Ecto neural progenitor cell (in vitro differentiated cells): ENCODE results near the gene AP1S2.
"Not testable (repeated sequence)": the region's sequence is repeated elsewhere in the genome, so short reads cannot be mapped to it uniquely, and the experiment has no call there.

ENCODE experiments used
- DNase-seq: peaks from one replicate; pipeline ENCODE4 v3.0.0-alpha.2; 2018; ENCODE audit warnings: low spot score

The AP1S2 gene

DNA sequence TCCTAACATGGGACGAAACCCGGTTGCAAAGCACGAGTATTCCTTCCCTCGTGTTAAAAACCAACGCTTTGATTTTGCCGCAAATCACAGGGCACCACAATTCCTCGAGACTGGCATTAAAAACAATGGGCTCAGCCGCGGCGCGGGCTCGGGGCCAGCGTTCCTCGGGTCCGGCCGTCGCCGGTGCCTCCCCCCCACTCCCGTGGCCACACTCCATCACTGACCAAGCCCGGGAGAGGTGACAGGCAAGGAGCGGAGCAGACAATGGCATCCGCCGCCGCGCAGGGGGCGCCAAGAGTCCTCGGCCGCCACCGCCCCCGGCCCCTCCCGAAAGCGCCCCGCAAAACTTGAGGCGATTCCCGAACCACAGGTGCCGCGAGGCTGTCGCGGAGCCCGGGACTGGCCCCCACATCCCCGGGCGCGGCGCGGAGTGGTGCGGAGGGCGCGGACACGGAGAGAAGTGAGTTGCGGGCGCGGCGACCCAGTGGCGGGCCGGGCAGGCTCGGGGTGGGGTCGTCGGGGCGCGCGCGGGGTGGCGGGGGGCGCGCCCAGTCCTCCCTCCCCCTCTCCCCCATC is 445 bp downstream of the AP1S2 start:
- DNase-seq, result peak; percentile 87

DNA sequence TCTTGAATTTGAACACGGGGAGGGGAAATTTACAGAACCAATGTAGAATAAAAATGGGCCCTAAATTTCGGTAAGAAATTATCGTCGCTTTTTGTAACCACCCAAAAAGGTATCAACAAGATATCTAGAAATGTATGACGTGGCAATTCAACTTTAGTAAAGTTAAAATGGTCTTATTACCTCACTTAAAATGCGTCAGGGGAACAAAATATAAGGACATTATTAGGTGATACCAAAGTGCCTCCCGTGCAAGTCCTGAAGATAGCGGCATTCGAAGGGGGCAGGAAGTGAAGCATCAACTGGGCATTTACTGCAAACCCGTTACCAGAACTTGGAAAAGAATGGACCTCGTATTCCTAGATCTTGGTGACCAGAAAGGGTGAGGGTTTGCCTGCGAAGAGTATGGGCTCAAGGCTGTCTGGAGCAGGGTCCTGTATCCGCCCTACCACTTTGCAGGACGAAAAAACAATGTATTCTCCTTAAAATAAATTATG is 980 bp downstream of the AP1S2 start:
- DNase-seq, result no peak

DNA sequence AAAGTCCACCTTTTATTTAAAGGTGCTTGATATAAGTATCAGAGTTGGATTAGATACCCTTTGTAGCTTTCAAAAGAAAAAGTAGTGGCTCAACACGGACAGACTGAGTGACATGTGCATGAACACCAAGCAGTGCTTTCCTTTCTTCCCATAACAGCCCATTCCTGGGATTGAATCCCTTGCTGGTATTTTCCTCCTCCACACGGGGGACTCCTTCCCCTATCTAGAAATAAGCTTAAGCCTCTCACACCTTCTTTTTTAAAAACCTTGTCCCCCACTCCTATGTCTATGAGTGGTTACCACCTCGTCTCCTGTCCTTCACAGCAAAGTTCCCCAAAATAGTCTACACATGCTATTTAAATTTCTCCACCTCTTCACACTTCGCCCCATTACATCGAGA is 5.1 kb downstream of the AP1S2 start:
- no peak for DNase-seq

DNA sequence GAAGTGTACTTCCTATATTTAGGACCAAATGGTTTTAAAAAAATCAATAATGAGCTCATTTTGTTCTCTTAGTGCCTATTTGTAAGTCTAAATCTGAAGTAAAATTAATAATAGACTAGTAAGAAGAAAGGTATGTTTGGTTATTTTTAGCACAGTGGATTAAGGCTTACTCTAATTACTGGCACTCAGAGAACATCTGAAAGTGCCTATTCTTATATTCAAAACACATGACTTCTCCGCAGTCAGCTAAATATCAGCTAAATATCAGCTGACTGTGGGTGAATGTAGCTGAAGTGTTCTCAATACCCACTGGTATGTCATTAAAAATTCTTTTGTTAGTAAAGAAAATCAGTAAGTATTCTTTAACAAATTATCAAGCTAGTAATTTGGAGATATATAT is 6.0 kb downstream of the AP1S2 start:
- no peak for DNase-seq

DNA sequence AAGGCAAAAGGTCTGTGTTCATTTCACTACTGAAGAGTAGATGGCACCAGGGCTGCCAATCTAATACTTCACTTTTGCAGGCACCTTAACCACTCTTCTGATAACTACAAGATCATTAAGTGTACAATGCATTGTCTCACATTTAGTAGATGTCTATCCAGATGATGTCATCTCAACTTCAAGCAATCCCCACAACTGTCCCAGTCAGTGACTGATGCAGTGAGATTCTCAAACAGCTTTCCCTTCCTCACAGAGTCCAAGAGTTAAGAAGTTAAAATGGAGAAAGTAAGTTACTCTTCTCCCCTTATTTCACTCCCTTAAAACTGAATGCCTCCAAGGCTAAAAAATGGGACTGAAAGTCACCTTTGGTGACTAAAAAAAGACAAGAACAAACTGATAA is 10.7 kb downstream of the AP1S2 start:
- DNase-seq, result no peak

DNA sequence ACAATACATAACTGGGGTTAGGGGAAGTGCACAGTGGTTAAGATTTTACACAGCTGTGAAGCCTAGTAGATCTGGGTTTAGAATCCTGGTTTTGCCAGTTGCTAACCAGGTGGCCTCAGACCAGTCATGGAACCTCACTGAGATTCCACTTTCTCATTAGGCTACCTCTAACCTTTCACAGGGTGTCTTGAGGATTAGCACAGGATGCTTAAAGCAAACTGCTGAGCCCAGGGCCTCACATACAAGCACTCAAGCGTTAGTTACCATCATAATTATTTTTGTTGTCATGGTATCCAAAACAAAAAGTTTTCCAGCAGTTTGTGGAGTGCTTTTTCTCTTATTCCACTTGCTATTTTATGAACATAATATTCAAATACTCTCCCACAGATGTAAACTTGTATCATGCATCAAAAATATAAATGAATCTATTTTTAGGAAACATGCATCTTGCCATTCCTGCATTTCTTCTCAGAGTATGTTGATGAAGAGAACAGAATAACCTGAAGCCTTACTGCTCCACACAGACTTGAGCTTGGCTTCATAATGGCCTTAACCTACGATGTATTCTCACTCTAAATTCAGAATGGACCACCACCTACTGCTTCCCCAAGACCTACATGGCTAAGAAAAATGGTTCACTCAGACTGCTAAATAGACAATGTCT is 12.6 kb downstream of the AP1S2 start:
- no peak for DNase-seq

DNA sequence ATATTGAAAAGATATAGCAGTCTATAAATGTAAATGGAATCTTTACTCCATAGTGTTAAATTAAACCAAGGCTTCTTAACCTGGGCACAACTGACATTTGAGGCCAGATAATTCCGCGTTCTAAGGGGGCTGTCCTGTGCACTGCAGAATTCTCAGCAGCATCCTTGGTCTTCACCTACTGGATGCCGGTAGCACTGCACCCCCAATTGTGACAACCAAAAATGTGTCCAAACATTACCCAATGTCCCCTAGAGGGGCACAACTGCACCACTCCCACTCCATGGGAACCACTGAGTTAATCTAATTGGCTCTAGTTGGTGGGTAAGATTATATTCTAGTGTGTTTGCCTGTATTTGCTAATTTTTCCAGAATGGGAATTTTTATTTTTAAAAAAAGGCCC is 16.6 kb downstream of the AP1S2 start:
- DNase-seq, result no peak

DNA sequence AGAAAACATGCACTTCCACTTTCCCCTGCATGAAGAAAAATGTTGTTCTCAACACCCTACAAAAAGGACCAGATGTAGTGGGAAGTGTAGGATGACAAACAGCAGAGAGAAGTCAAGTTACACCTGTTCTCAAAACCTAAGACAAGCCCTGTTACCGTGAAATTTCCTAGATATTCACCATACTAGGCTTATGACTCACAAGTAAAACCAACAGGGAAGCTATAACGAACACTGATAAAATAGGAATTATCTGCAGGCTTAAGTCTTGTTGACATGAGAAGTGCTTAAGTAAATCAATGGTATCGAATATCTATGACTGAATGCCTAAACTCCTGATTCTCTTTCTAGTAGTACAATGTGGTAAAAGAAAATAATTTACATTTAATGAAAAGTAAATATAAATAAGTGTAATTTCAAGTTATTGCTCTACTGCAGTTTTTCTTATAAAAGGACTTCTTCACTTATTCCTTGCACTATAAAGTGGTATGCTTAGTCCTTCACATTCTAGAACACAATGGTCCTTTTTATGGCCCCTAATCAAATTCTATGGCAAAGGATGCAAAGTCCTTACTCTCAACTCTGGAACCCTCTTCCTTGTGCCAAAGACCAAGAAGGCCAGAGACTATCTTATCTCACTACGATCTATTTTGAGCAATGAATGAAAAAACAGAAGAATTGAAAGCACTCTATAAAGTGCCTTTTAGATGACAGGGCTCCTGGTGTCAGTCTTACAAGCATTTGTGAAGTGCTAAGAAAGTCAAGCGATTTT is 19.6 kb downstream of the AP1S2 start:
- DNase-seq, result no peak

DNA sequence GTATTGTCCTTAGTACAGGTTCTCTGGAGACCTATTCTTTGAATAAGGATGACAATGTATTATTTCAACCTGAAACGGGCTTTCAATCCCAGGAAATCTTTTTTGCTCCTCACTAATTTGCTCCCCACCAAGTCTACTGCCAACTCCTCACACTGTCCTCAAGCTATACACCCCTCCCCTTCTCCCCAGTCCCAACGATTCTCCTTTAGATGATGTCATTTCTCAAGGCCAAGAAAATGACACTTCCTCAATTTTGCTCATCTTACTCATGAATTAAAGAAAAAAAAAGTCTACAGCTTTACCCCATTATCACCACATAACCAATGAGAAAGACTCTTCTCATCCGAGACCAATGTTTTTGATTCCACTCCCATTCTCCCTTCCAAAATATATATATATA is 20.6 kb downstream of the AP1S2 start:
- no peak for DNase-seq

DNA sequence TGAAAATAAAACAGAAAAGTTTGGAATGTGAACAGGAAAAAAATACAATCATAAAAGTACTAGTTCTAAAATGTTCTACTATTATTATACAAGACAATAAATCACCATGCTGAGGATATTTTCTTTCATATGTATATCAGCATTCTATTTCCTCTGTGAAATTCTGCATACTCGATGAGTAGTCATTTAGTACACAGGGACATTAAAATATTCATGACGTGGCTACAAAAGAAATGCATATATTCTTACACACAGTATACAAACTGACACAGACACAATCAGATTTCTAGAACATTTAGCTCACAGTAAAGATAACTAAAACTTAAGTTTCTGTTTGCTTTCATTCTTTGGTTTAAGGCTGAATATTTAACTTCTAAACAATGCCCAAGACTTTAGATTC is 23.3 kb downstream of the AP1S2 start:
- not testable (repeated sequence) for DNase-seq

DNA sequence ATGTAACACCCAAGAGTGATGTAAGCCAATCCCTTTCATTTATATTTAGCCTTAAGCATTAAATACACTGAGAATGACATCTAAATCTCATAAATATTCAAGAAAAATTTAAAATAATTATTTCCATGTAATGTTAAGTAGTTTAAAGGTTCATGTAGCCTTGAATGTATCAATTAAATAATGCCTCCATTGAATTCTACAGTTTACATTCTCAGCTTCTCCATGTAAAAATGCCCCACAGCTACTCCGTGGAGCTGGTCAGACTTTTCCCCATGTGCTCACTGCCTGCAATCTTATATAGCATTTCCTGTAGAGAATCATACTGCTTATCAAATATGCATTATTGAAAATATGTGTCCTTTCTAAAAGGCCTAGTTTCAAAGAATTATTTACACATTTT is 25.4 kb downstream of the AP1S2 start:
- no peak for DNase-seq

DNA sequence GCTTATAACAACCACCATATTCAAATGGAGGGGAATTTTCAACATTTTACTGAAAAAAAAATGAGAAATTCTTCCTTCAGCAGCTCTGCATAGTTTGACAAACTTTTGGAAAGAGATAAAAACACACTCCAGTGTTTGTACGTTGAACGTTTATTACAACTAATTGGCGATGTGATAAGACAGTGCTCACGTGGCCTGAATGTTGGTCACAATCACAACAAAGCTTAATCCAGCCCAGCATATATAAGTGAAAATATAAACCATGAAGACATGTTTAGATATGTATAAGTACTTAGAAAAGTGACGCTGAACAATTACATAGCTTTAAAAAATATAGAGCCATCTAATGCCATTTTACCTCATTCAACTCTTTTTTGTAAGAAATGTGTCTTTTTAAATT is 28.7 kb downstream of the AP1S2 start:
- no peak for DNase-seq

DNA sequence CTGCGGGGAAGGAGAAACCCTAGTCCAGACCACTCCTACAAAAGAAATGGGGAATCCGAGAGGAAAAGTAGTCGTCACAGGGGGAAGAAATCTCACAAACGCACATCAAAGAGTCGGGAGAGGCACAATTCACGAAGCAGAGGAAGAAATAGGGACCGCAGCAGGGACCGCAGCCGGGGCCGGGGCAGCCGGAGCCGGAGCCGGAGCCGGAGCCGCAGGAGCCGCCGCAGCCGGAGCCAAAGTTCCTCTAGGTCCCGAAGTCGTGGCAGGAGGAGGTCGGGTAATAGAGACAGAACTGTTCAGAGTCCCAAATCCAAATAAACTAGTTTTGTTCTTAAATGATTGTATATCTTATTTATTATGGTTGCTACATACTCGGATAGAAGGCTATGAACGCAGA is 31.7 kb downstream of the AP1S2 start:
- no peak for DNase-seq

DNA sequence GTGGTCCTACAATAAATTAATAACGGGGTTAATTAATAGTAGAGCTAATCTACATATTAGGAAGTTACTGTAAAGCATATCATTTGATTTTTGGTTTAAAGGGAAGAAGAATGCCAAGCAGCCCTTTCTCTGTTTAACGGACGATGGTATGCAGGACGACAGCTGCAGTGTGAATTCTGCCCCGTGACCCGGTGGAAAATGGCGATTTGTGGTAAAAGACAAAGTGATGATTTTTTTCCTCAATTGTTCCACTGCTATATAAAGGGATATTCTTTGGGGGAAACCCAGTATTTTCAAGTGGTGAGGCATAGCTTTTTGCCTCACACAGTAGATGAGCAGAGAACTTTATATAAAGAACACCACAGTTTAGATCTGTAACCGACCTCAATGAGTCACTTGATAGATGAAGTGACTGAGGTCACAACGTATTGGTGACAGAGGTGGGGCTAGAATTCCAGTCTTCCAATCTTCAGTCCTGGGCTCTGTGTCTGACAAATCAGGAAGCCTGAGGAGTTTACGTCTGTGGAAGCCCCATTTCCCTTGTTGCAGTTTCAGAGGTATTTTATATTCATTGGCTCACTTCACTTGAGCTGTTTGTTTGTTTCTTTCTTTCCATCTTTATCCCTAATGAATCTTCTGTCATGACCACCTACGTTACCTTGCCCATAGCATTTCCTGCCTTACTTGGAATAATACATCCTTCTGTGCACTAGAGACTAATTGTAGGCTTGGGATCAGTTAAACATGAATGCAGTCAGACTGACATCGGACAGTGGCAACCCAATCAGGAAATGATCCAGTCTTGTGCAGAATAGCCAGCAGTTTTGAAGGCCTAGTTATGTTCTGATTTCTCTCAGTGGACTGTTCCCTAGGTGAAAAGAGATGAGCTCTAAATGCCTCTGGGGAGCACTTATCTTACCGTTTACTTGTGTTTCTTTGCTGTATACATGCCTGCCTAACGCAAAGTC is 34.2 kb downstream of the AP1S2 start:
- DNase-seq, result no peak

DNA sequence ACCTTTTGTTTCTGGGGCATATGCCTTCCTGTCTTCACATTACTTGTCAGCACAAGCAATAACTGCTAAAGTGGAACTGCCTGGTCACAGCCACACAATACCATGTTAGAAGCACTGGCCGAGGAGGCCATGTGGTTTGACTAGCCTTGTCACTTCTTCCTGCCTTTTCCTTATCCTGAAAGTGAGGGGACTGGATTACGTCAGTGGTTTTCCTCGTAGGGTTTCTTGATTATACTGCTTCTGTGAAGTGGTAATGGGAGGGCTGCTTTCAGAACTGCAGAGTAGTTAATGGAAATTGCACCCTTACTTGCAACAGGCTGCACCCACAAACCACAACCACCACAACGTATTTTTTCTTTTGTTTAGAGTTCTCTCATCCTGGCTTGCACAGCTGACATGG is 37.7 kb downstream of the AP1S2 start:
- no peak for DNase-seq

DNA sequence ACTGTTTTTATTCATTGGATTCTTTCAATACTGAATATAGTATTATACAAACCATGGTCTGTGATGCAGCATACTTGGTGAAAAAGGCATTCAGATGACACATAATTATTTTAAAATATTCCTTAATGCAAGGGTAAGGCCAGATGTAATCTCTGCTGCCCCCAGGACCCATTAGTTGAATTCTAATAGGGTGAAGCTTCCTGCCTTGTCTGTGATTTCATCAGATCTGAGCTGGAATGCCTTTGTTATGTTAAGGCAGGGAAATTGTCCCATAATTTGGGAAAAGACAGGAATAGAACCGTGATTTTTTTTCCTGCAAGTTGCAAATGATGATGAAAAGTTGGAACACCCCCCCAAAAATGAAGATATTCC is 38.2 kb downstream of the AP1S2 start:
- no peak for DNase-seq

DNA sequence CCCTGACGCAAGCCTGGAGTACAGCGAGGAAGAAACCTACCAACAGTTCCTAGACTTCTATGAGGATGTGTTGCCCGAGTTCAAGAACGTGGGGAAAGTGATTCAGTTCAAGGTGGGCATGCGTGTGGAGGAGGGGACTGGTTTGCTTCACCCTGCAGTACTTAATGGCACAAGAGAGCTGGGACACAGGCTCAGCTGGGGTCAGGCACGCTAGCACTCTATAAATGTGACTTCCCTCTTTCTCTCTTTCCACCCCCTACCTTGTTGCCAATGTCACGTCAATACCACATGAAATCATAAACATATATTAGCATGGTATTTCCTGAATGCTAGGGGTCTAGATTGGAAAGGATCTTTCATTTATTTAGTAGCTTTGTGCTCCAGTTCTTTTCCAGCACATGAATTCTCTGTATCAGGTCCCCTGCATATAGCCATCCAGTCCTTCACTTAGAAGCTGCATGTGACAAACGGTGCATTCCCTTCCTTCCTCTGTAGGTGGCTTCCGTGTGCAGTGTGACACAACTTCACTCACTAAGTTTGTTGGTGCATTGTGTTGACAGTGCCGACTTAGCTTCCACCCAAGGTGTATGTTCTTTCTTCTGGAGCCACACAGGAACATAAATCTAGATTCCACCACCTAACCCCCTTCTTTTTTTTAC is 38.7 kb downstream of the AP1S2 start:
- DNase-seq, result no peak

DNA sequence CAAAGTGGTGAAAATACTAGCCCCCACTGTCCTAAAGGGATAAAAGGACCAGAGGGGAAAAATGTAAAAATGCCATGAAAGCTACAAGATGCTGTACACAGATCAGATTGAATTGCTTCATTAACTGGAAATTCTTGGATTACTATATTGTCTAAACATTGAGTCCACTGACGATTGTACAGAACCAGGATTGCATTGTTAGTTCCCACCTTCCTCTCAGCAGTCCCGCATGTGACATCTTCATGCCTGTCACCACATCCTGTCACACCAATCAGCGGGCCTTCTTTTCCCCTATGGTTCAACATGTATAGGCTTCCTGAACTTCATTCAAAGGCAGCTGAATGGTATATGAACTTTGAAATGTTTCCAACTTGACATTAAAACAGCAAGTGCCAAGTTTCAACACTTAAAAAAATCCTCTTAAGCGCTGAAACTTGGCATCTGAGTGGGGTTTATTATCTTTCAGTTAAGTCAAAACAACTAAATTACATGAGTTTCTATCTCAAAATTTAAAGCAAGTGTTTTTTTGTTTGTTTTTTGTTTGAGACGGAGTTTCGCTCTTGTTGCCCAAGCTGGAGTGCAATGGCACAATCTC is 39.7 kb downstream of the AP1S2 start:
- no peak for DNase-seq

DNA sequence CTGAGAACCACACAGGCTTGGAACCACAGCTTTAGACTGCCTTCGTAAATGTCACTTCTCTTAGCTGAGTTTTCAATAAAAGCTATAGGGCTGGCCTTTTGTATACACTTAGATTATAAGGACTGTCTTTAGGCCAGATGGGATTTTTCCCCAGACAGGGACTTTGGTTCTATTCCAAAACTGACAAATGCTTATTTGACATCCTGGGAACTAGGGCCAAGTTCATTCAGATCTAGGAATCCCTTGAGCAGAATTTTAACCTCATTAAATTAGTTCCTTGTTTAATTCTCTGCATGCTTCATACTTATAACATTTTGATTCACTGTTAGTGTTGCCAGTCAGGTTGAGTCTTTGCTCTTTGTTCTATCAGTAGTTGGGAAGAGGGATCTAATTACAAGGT is 41.2 kb downstream of the AP1S2 start:
- no peak for DNase-seq

DNA sequence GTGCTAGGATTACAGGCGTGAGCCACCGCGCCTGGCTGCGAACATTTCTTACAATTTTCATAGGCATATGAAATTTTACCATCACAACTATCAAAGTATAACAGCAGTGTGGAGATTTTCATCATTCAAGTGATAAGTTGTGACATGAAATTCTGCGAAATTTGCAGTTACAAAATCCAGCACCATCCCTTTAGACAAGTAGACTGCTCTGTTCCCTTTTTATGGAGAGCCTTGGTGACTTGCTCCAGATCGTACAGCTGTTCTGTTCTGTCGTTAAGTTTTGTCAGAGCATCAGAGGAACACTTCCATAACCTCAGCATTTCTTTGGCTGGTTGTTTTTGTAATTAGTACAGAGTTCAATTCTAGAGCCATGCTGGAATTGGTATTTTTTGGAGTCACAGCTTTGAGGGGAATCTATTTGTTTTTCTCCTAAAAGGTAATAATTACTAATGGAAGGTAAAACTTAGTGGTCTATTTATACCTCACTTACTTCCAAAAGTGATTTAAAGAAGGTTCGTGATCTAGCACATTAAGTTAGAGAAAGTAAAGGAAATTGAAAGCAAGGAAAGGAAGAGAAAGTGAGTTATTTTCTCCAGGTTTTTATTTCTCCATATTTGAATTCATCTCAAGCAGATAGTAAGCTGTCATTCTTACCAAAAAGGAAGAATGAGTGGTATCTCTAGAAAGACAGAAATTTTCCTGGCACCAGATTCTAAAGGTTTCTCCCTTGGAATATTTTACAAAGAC is 42.2 kb downstream of the AP1S2 start:
- no peak for DNase-seq

DNA sequence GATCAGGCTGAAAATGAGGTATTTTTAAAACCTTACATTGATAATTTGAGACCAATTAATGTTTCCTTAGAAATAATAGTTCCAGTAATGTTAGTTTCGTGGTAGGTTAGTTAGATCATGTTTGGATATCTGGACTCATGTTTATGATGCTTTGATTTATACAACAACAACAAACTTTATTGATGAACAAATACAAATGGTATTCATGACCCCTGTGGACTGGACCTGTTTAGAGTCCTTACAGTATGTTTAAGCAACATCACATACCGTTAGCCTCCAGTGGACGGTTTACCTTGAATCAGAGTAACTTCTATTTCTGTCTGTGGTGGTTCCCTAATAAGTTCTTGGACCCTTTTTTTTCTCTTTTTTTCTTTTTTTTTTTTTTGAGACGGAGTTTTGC is 46.4 kb downstream of the AP1S2 start:
- no peak for DNase-seq
